K562 (cell line): ENCODE measurements around the gene CEACAM20. TPM values are rescaled to one million over a fixed set of nuclear protein-coding genes. Genes with fewer than 3 reads are reported as not detected.
A peak's percentile ranks its signal among the peaks of the same experiment; 100 is the strongest.

Source experiments
- ARID3A ChIP-seq: IDR thresholded peaks from 2 replicates; pipeline ENCODE4 v1.6.1; 2012; ENCODE audit warnings: low read depth, low read length, improper control_type of control experiment, borderline replicate concordance
- CEBPG ChIP-seq, 3 experiments: fragments of 200-800 bp in 1 of 3; sonication (Bioruptor generic) in 1 of 3; sonication (generic) in 1 of 3; formaldehyde crosslinking in 1 of 3; IDR thresholded peaks in 2 of 3; conservative IDR thresholded peaks in 1 of 3; 2 replicates each; pipeline versions ENCODE4 v1.6.1 to v1.8.0; 2016 to 2022; ENCODE audit warnings: missing compliant biosample characterization in 2 of 3, missing genetic modification characterization in 2 of 3, mild to moderate bottlenecking in 1 of 3, missing genetic modification reagents in 1 of 3
- CEBPZ ChIP-seq: fragments of 150-350 bp; IDR thresholded peaks from 2 replicates; pipeline ENCODE4 v1.6.1; 2014; ENCODE audit warnings: low read depth, mild to moderate bottlenecking, low read length, borderline replicate concordance
- E2F1 ChIP-seq: sonication (generic); formaldehyde crosslinking; IDR thresholded peaks from 2 replicates; pipeline ENCODE4 v1.8.1; 2023; ENCODE audit warnings: mild to moderate bottlenecking, missing genetic modification reagents, moderate library complexity
- E2F5 ChIP-seq: sonication (generic); formaldehyde crosslinking; IDR thresholded peaks from 2 replicates; pipeline ENCODE4 v1.8.0; 2022; ENCODE audit warnings: mild to moderate bottlenecking, missing genetic modification reagents
- EHMT2 ChIP-seq: fragments of 450-650 bp; IDR thresholded peaks from 2 replicates; pipeline ENCODE4 v1.6.1; 2018; ENCODE audit warnings: antibody characterized with exemption
- ESRRB ChIP-seq: fragments of 250-450 bp; sonication (Bioruptor Pico); IDR thresholded peaks from 2 replicates; pipeline ENCODE4 v1.5.0; 2020; ENCODE audit warnings: mild to moderate bottlenecking, moderate library complexity, borderline replicate concordance
- HNRNPUL1 ChIP-seq: fragments of 200-400 bp; formaldehyde crosslinking; IDR thresholded peaks from 2 replicates; pipeline ENCODE4 v1.6.1; 2017; ENCODE audit warnings: low read length
- LARP7 ChIP-seq: fragments of 450-650 bp; IDR thresholded peaks from 2 replicates; pipeline ENCODE4 v1.6.1; 2016
- MLLT1 ChIP-seq, 2 experiments: fragments of 450-650 bp; IDR thresholded peaks; 2 replicates each; pipeline ENCODE4 v1.6.1; 2016
- MTA1 ChIP-seq: fragments of 450-650 bp; IDR thresholded peaks from 2 replicates; pipeline ENCODE4 v1.6.1; 2017; ENCODE audit warnings: borderline replicate concordance
- POLR2H ChIP-seq: IDR thresholded peaks from 2 replicates; pipeline ENCODE4 v1.6.1; 2016; ENCODE audit warnings: missing genetic modification characterization, low read depth, mild to moderate bottlenecking, control low read depth, missing compliant biosample characterization, moderate library complexity
- SRSF9 ChIP-seq: fragments of 200-400 bp; formaldehyde crosslinking; IDR thresholded peaks from 2 replicates; pipeline ENCODE4 v1.6.1; 2017; ENCODE audit warnings: low read depth, low read length, borderline replicate concordance
- TCFL5 ChIP-seq: fragments of 250-450 bp; sonication (Bioruptor Pico); conservative IDR thresholded peaks from 2 replicates; pipeline ENCODE4 v1.6.1; 2021; ENCODE audit warnings: mild to moderate bottlenecking, moderate library complexity, matching md5 sums
- ZNF354B ChIP-seq: fragments of 250-450 bp; sonication (Bioruptor Pico); IDR thresholded peaks from 2 replicates; pipeline ENCODE4 v1.4.0; 2020
- polyA plus RNA-seq, 8 experiments: library from polyadenylated mRNA; depleted of rRNA in 4 of 8; stranded (reverse) in 5 of 8; unstranded in 3 of 8; fragments of >200 nt; fragmentation: Nextera tagmentation in 2 of 8; fragmentation: Illumina TruSeq in 1 of 8; extraction: Ambion mirVana in 2 of 8; extraction: Trizol in 1 of 8; gene quantifications; 2 replicates each; pipeline versions ENCODE4 v1.2.1 to v1.2.3, GENCODE V29; 2011 to 2014; ENCODE audit warnings: inconsistent platforms in 1 of 8, missing spikeins in 1 of 8
- total RNA-seq, 7 experiments: library from RNA; depleted of rRNA in 6 of 7; stranded (reverse); fragments of >200 nt in 6 of 7; fragmentation: Illumina TruSeq in 2 of 7; extraction: Trizol in 2 of 7; gene quantifications; 2 replicates each; pipeline versions ENCODE4 v1.2.1 to v1.2.3, GENCODE V29; 2011 to 2021; ENCODE audit warnings: low replicate concordance in 1 of 7

The CEACAM20 gene
- total and polyA plus RNA-seq, 9 of the 15 experiments (the other 6 are each of a cell fraction or from before 2014, with no cell fraction given), result not detected

GRCh38 chr19:44499962-44500949 lies 29.2 kb downstream of the CEACAM20 start, which contains the start of gene ZNF180 (continued):
- TF ChIP-seq POLR2H (peak; percentile 72), CEBPG (CRISPR knock-in tag; IDR thresholded peaks at IDR 0.05) (peak; percentile 56), CEBPG (tag; conservative IDR thresholded peaks at IDR 0.05 in 1 of 2, IDR thresholded peaks at IDR 0.05 in 1 of 2) (peak in 1 of 2 experiments; percentile 59; a peak in 1 of 4 replicates), SRSF9 (no peak), MLLT1 (IDR thresholded peaks at IDR 0.05) (no peak), TCFL5 (no peak), ESRRB (no peak), LARP7 (no peak), MTA1 (peak; percentile 98), HNRNPUL1 (no peak), EHMT2 (no peak), E2F1 (peak; percentile 96), CEBPZ (no peak), ARID3A (no peak), E2F5 (CRISPR knock-in tag) (0 out of 2 replicates have a peak, but pooled peaks have one; percentile 73), ZNF354B (CRISPR knock-in tag) (no peak)
